Measurements from ENCODE around the gene COMMD3.
"Not testable (repeated sequence)": the region's sequence is repeated elsewhere in the genome, so short reads cannot be mapped to it uniquely, and the experiment has no call there.

Gene COMMD3

DNA sequence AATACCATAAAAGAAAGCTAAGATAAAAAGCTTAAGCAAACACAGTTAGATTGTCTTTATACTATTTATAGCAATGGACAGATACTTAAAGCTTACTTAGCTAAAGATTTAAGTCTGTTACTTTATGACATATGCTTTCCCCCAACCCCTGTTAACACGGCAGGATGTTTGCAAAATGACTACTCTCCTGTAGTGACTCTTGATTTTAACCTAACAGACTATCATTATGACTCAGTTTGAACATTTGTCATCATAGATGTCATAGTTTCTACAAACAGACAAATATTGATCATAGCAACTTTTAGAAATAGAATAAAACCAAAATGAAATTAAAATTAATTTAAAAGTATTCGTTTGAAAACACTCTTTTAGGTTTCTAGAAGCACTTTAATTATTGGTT, 7.8 kb upstream of the COMMD3 start:
- Histone ChIP-seq H3K4me3 (replicated peaks; ENCODE audit: low read depth, low read length) (no peak overlapping the region), H3K36me3 (ENCODE audit: control insufficient read depth, insufficient read depth, low read length) (no peaks in the 10 kb centered on the region), H3K27me3 (replicated peaks; ENCODE audit: control insufficient read depth, insufficient read depth, low read length) (no peaks in the 10 kb centered on the region)
- peak; percentile 58 for DNase-seq (ENCODE audit: extremely low read depth, insufficient read length)
- TF ChIP-seq, protein P1, sequence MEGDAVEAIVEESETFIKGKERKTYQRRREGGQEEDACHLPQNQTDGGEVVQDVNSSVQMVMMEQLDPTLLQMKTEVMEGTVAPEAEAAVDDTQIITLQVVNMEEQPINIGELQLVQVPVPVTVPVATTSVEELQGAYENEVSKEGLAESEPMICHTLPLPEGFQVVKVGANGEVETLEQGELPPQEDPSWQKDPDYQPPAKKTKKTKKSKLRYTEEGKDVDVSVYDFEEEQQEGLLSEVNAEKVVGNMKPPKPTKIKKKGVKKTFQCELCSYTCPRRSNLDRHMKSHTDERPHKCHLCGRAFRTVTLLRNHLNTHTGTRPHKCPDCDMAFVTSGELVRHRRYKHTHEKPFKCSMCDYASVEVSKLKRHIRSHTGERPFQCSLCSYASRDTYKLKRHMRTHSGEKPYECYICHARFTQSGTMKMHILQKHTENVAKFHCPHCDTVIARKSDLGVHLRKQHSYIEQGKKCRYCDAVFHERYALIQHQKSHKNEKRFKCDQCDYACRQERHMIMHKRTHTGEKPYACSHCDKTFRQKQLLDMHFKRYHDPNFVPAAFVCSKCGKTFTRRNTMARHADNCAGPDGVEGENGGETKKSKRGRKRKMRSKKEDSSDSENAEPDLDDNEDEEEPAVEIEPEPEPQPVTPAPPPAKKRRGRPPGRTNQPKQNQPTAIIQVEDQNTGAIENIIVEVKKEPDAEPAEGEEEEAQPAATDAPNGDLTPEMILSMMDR (IDR thresholded peaks at IDR 0.05; ENCODE audit: insufficient read depth, low read length, poor library complexity, severe bottlenecking) = no peak

DNA sequence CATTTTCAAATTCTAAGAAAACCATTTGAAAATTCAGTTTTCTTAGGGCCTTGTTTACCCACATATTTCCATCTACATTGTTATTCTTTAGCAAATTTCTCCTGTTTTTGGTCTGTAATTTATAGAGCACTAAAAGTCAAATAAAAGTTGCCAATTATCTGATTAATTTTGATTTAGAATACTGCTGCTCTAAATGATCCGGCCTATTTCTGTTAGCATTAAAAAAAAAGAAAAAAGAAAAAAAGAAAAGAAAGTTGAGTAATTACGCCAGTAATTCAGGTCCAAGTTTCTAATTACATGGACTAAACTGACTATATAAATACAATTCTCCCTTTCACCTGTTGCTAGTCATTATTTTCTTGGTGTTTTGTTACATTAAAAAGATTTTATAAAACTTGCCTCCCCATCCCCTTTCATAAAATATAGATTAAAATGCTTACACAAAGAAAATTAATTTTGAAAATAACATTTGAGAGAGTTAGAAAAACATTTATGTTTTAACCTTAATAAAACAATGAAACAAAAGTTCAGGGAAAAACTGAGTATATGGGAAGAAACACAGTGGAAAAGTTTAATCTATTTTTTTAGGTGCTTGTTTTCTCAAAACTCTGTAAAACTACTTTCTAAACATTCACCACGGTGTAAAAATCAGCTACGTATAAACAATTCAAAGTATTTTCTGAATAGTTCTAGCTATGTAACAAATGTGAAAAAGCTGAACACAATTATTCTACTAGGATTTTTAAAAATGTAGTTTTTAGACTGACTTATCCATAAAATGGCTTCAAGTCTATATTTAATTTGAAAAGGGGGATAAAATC, 6.8 kb upstream of the COMMD3 start:
- Histone ChIP-seq H3K36me3 (ENCODE audit: control insufficient read depth, insufficient read depth, low read length) (no peaks in the 10 kb centered on the region), H3K27me3 (replicated peaks; ENCODE audit: control insufficient read depth, insufficient read depth, low read length) (no peaks in the 10 kb centered on the region), H3K4me3 (replicated peaks; ENCODE audit: low read depth, low read length) (no peak overlapping the region)
- TF ChIP-seq, protein P1 (IDR thresholded peaks at IDR 0.05; ENCODE audit: insufficient read depth, low read length, poor library complexity, severe bottlenecking) = no peak
- no peak for DNase-seq (ENCODE audit: extremely low read depth, insufficient read length)

DNA sequence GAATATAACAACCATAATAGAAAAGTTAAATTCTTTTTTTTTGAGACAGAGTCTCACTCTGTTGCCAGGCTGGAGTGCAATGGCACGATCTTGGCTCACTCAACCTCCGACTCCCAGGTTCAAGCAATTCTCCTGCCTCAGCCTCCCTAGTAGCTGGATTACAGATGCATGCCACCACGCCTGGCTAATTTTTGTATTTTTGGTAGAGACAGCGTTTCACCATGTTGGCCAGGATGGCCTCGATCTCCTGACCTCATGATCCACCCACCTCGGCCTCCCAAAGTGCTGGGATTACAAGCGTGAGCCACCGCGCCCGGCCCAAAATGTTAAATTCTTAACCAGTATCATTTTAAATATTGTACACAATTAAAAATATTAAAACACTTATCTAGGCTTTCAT, 6.2 kb upstream of the COMMD3 start:
- H3K27me3 ChIP-seq (replicated peaks; ENCODE audit: control insufficient read depth, insufficient read depth, low read length); H3K36me3 ChIP-seq (ENCODE audit: control insufficient read depth, insufficient read depth, low read length); H3K4me3 ChIP-seq (replicated peaks; ENCODE audit: low read depth, low read length); DNase-seq (ENCODE audit: extremely low read depth, insufficient read length): not testable (repeated sequence)

DNA sequence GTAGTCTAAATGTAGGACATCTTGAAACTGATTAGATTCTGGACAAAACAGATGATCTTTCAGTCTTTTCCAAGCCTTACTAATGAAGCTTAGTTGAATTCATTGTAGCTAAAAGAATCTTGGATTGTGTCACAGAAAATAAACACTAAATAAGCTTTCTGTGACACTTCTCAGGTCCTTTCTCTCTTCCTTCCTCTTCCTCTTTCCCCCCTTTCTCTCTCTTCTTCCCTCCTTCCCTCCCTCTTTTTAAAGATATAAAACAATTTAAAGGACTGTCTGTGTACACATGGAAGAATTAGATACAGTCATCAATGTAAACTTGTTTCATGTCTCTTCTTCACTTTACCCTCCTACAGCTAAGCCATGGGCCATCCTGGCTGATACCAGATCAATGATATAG, 5.3 kb upstream of the COMMD3 start:
- TF ChIP-seq, protein P1 (IDR thresholded peaks at IDR 0.05; ENCODE audit: insufficient read depth, low read length, poor library complexity, severe bottlenecking) = no peak
- no peaks in the 10 kb centered on the region for H3K27me3 ChIP-seq (replicated peaks; ENCODE audit: control insufficient read depth, insufficient read depth, low read length)
- DNase-seq (ENCODE audit: extremely low read depth, insufficient read length) = no peak
- H3K4me3 ChIP-seq (replicated peaks; ENCODE audit: low read depth, low read length) = no peak overlapping the region
- H3K36me3 ChIP-seq (ENCODE audit: control insufficient read depth, insufficient read depth, low read length) = no peaks in the 10 kb centered on the region

DNA sequence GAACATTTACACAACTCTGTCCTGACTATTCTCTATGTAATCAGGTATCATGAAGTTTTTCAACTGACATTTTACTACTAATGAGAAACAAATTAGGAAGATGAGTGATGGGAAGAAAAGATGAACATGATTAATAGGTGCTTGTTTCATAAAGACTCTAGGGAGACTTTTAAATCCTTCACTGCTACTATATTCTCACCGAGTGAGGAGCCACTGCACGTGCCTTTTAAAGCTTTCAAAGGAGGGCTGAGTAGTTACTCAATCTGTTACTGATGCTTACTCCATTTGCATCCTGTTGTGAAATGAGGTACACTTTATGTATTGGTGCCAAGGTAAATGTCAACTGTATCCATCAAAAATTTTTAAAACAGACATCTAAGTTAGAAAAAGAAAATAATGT, 1.3 kb upstream of the COMMD3 start:
- Histone ChIP-seq H3K4me3 (replicated peaks; ENCODE audit: low read depth, low read length) (no peak overlapping the region), H3K27me3 (replicated peaks; ENCODE audit: control insufficient read depth, insufficient read depth, low read length) (no peaks in the 10 kb centered on the region), H3K36me3 (ENCODE audit: control insufficient read depth, insufficient read depth, low read length) (no peaks in the 10 kb centered on the region)
- DNase-seq (ENCODE audit: extremely low read depth, insufficient read length) = no peak
- TF ChIP-seq, protein P1 (IDR thresholded peaks at IDR 0.05; ENCODE audit: insufficient read depth, low read length, poor library complexity, severe bottlenecking) = no peak

DNA sequence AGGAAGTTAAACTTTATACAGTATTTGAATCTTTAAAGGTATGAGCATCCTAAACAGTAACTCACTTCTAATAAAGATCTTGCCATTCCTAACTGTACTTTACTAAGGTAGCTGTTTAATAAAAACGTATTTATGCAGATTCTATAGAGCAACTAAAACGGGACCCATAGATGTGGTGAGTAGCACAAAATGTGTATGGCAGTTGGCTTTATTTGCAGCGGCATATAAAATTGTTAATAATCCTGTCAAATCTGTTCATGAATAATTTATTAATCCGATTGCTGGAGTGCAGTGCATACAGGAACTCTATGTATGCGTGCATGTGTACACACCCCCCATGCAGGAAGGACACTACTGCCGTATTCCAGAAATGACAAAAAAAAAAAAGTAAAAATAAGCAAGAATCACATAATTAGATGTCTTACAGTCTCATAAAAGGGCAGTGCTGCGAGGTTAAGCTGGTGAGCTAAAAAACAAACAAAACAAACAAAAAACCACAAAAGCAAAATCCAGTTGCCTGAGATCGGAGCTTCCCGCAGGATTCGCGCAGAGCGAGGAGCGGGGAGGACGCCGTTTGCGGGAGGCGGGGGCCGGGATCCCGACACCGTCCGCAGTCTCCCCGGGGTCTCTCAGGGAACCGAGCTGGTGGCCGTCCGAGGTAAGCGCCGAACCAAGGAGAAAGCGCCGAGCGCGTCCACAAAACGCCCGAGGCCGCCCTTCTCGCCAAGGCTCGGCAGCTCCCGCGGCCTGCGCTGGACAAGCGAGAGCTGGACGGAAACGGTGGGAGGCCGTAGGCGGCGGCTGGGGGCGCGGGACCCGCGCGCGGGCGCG, 518 bp upstream of the COMMD3 start:
- DNase-seq (ENCODE audit: extremely low read depth, insufficient read length) = no peak
- Histone ChIP-seq H3K36me3 (ENCODE audit: control insufficient read depth, insufficient read depth, low read length) (no peaks in the 10 kb centered on the region), H3K27me3 (replicated peaks; ENCODE audit: control insufficient read depth, insufficient read depth, low read length) (no peaks in the 10 kb centered on the region), H3K4me3 (replicated peaks; ENCODE audit: low read depth, low read length) (peak overlapping the region; percentile 87)
- TF ChIP-seq, protein P1 (IDR thresholded peaks at IDR 0.05; ENCODE audit: insufficient read depth, low read length, poor library complexity, severe bottlenecking) = no peak

Data from GM06990 (cell line).